Small intestine (tissue), 7 donors: ENCODE data around the gene CYP8B1. TPM values are rescaled to one million over a fixed set of nuclear protein-coding genes. Genes with fewer than 3 reads are reported as not detected.
A peak's percentile ranks its signal among the peaks of the same experiment; 100 is the strongest.

Experiments used
- DNase-seq, 2 donors: peaks; one replicate each; pipeline versions ENCODE4 v3.0.0 to v3.0.0-alpha.2; 2013
- FAIRE-seq: peaks from 2 replicates; lab custom pipeline; 2012; peaks lifted over from hg19 to GRCh38; lab: Jason Lieb, UNC
- H3K27ac ChIP-seq, 3 donors: one replicate each; pipeline ENCODE4 v1.5.1; 2013; ENCODE audit warnings: low read length in 2 of 3, mild to moderate bottlenecking in 2 of 3, control low read depth in 1 of 3, inconsistent platforms in 1 of 3, low read depth in 1 of 3, moderate library complexity in 1 of 3
- H3K27me3 ChIP-seq, 3 donors: one replicate each; pipeline ENCODE4 v1.6.1; 2013; ENCODE audit warnings: low read length in 3 of 3, inconsistent platforms in 1 of 3; ENCODE audit not compliant: control insufficient read depth in 3 of 3, insufficient read depth in 3 of 3
- H3K36me3 ChIP-seq, 3 donors: one replicate each; pipeline ENCODE4 v1.6.1; 2013; ENCODE audit warnings: low read length in 3 of 3, inconsistent platforms in 1 of 3, low read depth in 1 of 3, mild to moderate bottlenecking in 1 of 3, moderate library complexity in 1 of 3; ENCODE audit not compliant: control insufficient read depth in 3 of 3, insufficient read depth in 2 of 3
- H3K4me1 ChIP-seq, 3 donors: one replicate each; pipeline ENCODE4 v1.6.1; 2013; ENCODE audit warnings: low read length in 2 of 3, inconsistent platforms in 1 of 3, low read depth in 1 of 3, mild to moderate bottlenecking in 1 of 3, moderate library complexity in 1 of 3; ENCODE audit not compliant: control insufficient read depth in 3 of 3, insufficient read depth in 2 of 3
- H3K4me3 ChIP-seq, 3 donors: one replicate each; pipeline ENCODE4 v1.5.1; 2013; ENCODE audit warnings: low read length in 3 of 3, control low read depth in 1 of 3, inconsistent platforms in 1 of 3, low read depth in 1 of 3, mild to moderate bottlenecking in 1 of 3, moderate library complexity in 1 of 3
- H3K9me3 ChIP-seq, 2 donors: one replicate each; pipeline ENCODE4 v1.6.1; 2013; ENCODE audit warnings: low read depth in 1 of 2, low read length in 1 of 2; ENCODE audit not compliant: control insufficient read depth in 2 of 2, insufficient read depth in 1 of 2
- WGBS, 3 donors: extraction: QIAGEN DNeasy Blood & Tissue Kit; methylation state at CpG; one replicate each; pipeline ENCODE4 v1.1.7; 2013; 5-methylcytosine and 5-hydroxymethylcytosine counted together
- polyA plus RNA-seq, 4 donors: library from polyadenylated mRNA; stranded (reverse) in 3 of 4; unstranded in 1 of 4; fragments of 200-250 nt in 3 of 4; fragments of 120-200 nt in 1 of 4; gene quantifications; one replicate each; pipeline versions ENCODE4 v1.2.1 to v1.2.3, GENCODE V29; 2013
- donor health status: healthy with polysubstance abuse.
- donor health status: control.
- donor health status: control.
- donor health status: Bipolar disorder and iron deficiency.
- donor health status: healthy.

The CYP8B1 gene
- polyA plus RNA-seq, 4 donors, result 0.01 to 0.25 TPM; not detected in 2

DNA sequence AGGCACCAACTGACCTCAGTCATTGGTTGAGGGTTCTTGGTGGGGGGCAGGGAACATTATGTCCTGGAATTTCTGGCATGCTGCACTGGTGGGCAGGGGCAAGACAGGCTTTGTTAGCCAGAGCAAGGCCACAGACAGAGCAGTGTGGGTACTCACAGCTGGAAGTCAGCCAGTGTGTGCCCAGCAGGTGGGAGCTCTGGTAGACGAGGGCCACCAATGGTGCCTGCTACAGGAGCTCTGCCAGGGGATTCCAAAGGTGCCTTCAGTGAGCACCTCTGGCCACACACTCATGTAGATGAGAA is 31.3 kb downstream of the CYP8B1 start:
- Histone ChIP-seq H3K27ac (peak overlapping the region in 1 of 3 donors; percentile 49), H3K27me3 (no peaks in the 10 kb centered on the region), H3K36me3 (no peaks in the 10 kb centered on the region), H3K4me3 (no peak overlapping the region), H3K4me1 (no peaks in the 10 kb centered on the region), H3K9me3 (no peaks in the 10 kb centered on the region)
- DNase-seq (no peak), FAIRE-seq (no peak)
- WGBS, 3 donors, result 56 to 80% (median 76%) methylated on average over 1 of the region's 1 CpG

DNA sequence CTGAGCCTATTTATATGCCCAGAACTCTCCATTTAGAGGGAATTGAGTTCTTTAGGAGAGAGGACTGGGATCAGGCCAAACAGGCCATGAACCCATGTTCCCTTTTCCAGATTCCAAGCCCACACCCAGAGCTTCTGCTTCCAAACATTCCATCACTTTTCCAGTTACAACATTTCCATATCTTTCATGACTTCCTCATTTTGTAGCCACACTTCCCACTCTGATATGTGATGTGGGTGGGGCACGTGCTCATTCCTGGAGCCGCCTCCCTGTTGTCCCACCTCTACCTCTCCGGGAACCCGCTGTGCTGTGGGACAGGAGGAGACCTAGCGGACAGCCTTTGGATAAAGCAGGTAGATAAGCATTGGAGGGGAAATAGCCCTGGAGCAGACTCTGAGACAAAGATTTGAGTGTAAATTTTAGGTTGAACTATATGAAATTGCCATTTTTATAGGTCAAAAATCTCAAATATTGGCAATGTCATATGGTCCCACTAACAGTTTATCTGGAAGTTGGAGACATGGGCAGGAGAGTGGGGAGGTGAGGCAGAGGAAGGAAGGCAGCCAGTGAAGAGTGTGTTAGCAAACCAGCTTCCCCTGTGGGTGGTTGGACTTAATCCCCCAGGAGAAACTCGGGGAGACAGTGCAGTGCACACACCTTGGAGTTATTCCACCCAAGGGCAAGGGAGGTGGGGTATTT is 31.8 kb downstream of the CYP8B1 start:
- WGBS, 3 donors, result 46 to 68% (median 47%) methylated on average over 6 of the region's 6 CpGs
- FAIRE-seq, result no peak
- peak in 1 of 2 donors; percentile 36 for DNase-seq
- Histone ChIP-seq H3K4me3 (no peak overlapping the region), H3K27ac (peak overlapping the region in 1 of 3 donors; percentile 49), H3K9me3 (no peaks in the 10 kb centered on the region), H3K4me1 (no peaks in the 10 kb centered on the region), H3K36me3 (no peaks in the 10 kb centered on the region), H3K27me3 (no peaks in the 10 kb centered on the region)

DNA sequence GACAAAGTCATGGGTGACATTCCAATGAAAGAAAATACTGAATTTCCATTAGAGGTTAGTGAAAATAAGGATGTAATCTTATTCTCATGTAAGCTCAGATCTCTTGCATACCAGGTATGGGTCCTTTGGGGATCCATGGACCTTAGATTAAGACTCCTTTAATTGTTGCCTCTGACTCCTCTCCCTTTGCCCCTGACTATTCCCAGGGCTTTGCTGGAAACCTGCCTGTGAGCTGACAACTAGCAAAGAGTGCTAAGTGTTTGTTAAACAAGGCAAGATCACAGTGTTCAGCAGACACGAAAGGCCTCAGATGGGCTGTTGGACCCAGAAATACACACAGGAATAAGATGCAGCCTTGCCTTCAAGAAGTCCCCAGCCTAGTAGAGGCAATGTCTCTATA is 34.3 kb downstream of the CYP8B1 start:
- no peak for FAIRE-seq
- peak overlapping the region in 1 of 3 donors; percentile 10 for H3K27ac ChIP-seq
- no peaks in the 10 kb centered on the region for H3K27me3 ChIP-seq
- 85 to 92% (median 87%) methylated on average over 1 of the region's 1 CpG for WGBS, 3 donors
- no peaks in the 10 kb centered on the region for H3K9me3 ChIP-seq
- no peak for DNase-seq
- no peak overlapping the region for H3K4me3 ChIP-seq
- no peaks in the 10 kb centered on the region for H3K36me3 ChIP-seq
- H3K4me1 ChIP-seq, result no peaks in the 10 kb centered on the region

DNA sequence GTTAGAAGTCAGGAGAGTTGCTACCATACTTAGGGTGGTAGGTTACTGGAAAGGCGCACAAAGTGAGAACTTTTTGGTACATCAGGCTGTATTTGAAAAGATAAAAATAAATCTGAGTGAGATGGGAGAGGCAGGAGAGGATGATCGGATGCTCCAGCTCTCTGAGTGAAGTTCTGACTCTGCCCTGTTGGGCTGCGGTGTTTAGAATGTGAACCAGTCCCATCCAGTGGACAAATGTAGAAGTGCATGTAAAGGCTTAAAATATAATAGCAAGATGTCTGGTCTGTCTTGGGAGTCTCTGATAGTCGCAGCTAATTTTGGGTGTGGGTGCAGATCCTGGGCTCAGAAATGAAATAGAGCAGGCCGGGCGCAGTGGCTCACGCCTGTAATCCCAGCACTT is 36.1 kb downstream of the CYP8B1 start:
- Histone ChIP-seq H3K27me3 (no peaks in the 10 kb centered on the region), H3K4me3 (no peak overlapping the region), H3K36me3 (no peaks in the 10 kb centered on the region), H3K9me3 (no peaks in the 10 kb centered on the region), H3K4me1 (no peaks in the 10 kb centered on the region), H3K27ac (no peak overlapping the region)
- FAIRE-seq, result no peak
- DNase-seq, result peak; percentile 72 to 76
- WGBS, 3 donors, result 36 to 47% (median 45%) methylated on average over 7 of the region's 7 CpGs

DNA sequence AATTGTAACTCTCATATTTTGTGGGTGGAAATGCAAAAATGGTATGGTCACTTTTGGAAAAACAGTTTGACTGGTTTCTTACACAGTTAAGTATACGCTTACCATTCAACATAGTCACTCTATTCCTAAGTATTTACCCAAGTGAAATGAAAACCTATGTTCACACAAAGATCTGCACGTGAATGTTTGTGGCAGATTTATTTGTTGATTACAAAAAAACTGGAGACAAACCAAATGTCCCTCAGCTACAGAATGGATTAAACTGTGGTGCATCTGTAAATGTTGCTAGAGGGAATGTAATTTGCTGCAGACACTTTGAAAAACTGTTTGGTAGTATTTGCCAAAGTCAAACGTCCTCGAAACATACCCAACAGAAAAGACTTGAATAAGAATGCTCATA is 37.1 kb downstream of the CYP8B1 start:
- no peak for FAIRE-seq
- WGBS, 3 donors, result 80 to 84% (median 84%) methylated on average over 4 of the region's 4 CpGs
- no peaks in the 10 kb centered on the region for H3K4me1 ChIP-seq
- no peak overlapping the region for H3K27ac ChIP-seq
- H3K9me3 ChIP-seq, result no peaks in the 10 kb centered on the region
- H3K27me3 ChIP-seq, result no peaks in the 10 kb centered on the region
- no peak overlapping the region for H3K4me3 ChIP-seq
- no peak for DNase-seq
- no peaks in the 10 kb centered on the region for H3K36me3 ChIP-seq

DNA sequence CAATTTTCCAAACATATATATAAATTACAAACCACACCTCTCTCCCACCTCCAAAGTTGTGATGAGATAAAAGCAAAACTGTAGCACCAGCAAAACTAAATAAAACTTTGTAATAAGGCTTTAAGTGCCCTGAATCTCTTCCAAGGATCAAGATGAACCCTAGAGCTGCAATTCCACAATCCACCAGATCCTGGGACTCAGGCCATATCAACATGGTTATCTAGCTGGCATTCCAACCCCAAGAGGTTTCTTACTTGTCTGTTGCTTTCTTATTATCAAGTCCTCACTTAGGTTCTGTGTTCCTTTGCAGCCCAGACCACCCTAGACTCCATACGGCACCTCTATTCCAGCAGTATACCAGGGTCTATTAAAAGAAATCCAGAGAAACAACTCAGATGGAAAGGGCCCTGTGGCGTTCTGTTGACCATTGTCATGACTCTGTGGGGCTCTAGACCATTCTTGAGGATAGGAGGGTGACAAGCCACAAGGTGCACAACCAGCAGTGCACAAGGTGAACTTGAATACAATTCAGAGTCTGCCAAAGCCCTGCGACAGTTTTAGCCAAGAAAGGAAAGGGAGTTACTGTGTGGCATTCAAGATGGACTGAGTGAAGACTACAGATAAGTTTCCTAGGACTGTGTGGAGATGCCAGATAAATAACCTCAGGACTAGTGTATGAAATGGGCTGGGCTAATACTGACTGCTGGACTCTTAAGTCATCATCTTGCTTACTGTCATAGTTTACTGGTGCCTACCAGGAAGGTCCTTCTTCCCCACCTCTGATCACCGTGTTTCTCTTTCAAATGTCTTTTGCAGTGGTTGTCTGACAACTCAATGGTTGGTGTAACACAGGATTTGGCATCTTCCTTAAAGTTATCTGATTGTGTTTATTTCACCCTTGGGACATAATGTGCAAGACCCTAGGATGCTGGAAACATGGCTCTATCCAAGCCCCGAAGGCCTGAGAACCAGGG is 39.2 kb downstream of the CYP8B1 start:
- no peak overlapping the region for H3K27ac ChIP-seq
- H3K4me1 ChIP-seq, result no peaks in the 10 kb centered on the region
- H3K4me3 ChIP-seq, result no peak overlapping the region
- no peaks in the 10 kb centered on the region for H3K36me3 ChIP-seq
- WGBS, 3 donors, result 85 to 90% (median 90%) methylated on average over 5 of the region's 5 CpGs
- no peaks in the 10 kb centered on the region for H3K27me3 ChIP-seq
- FAIRE-seq, result no peak
- no peak for DNase-seq
- no peaks in the 10 kb centered on the region for H3K9me3 ChIP-seq

DNA sequence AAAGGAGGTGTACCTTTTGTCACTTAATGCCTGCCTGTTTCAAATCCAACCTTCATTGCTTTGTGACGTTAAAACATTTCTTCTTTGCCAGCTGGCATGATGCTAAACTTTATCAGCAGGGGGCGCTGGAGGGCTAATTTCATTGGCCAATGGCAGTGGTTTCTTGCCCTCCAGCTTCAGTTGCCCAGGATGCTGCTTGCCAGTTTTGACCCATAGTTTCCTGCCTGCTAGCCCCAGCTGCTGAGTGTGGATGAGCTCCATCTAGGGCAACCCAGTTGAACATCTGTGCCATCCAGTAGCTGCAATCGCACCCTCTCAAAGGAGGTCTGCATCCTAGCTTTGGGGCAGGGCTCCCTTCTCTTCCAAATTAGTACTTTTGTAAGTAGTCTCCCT is 44.4 kb downstream of the CYP8B1 start:
- FAIRE-seq (no peak), DNase-seq (peak; percentile 74 to 79)
- Histone ChIP-seq H3K27ac (no peak overlapping the region), H3K9me3 (peaks cover 0 to 5% of the 10 kb centered on the region in 2 donors), H3K36me3 (no peaks in the 10 kb centered on the region), H3K27me3 (no peaks in the 10 kb centered on the region), H3K4me3 (no peak overlapping the region), H3K4me1 (peaks cover 0 to 16% (median 0%) of the 10 kb centered on the region in 3 donors)
- WGBS, 3 donors, result 21 to 24% (median 23%) methylated on average over 3 of the region's 3 CpGs

DNA sequence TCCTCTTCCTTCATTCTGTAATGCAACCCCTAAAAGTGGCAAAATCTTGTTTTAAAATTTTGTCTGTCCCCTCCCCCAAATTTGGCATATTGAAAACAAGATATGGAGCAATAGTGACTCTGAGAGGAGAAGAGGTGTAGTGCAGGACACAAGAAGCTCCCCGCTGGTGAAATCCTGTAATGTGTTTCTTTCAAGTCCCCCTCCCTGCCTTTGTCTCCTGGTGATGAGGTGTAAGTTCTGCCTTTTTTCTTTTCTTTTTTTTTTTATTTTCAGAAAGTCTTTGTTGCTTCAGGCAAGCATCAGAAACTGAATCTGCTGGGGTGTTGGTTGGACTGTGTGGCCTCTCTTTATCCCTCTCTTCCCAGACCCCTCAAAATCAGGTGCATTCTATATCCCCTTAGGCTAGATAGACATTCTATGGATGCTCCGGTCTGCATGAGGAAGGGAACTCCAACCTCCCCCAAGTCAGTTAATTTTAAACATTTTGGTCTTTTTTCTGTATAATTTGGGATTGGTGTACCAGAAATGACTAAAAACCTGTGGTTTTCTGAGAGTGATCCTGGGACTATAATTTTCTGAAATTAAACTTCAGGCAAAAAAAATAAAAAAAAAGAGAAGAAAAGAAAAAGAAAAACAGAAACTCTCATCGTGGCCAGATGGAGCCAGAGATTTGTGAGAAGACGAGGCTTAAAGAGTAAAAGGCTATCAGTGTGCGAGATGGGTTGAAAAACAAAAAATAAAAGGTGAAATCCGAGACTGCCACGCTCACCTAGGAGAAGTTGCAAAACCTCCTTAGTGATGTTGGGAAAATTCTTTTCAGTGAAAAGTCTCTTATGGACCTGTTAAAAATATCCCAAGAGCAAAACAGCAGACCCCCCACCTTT is 45.0 kb downstream of the CYP8B1 start:
- Histone ChIP-seq H3K4me3 (no peak overlapping the region), H3K4me1 (peaks cover 0 to 16% (median 0%) of the 10 kb centered on the region in 3 donors), H3K9me3 (peaks cover 0 to 5% of the 10 kb centered on the region in 2 donors), H3K36me3 (no peaks in the 10 kb centered on the region), H3K27me3 (no peaks in the 10 kb centered on the region), H3K27ac (no peak overlapping the region)
- WGBS, 3 donors, result 47 to 54% (median 48%) methylated on average over 7 of the region's 7 CpGs
- peak in 1 of 2 donors; percentile 47 for DNase-seq
- no peak for FAIRE-seq
